Activated effector memory CD4-positive, alpha-beta T cell treated with anti-CD3 and anti-CD28 coated beads, Interleukin-2, amount 50 U/mL, for 16 hours (primary cell): ENCODE data around the gene STX18.
"Not testable (repeated sequence)": the region's sequence is repeated elsewhere in the genome, so short reads cannot be mapped to it uniquely, and the experiment has no call there.

ENCODE experiments used
- DNase-seq: peaks from one replicate; pipeline ENCODE4 v3.0.0-alpha.2; 2020

Gene STX18

DNA sequence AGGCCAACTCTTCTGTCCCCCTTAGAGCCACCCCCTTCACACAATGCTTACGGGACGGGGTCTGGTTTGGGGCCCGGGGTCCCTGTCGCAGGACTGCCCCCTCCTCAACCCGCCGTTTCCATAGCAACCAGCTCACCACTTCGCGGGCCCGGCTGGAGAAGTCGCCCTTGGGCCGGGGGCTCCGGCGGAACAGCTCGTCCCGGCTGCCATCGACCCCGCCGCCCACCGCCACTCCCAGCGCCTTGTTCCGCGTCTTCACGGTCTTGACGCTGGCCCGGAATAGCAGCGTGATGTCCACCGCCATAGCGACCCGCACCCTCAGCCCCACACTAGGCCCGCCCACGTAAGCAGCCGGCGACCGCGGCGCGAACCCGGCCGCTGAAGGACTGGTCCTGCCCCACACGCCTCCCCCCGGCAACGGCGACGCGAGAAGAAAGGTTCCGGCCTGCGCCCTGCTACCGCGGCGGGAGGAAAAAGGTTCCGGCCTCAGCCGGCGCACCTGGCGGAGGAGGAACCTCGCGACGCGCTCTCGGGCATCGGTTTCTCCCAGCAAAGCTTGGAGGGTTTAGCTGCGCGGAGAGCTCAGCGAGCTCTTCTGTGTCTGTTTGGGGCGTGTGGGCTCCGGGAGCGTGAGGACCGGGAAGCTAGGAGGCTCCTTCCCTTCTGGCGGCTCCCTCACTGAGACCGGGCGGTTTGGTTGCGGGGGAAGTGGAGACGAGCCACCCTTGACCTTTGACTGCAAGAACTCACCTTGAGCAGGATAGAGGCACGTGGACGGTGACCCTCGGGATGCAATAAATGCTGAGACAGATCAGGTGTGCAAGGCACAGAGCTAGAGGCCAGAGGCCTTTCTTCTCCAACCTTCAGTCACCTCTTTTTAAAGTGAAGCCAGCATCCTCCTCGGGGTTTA lies at the start of gene STX18:
Gene STX18, minus strand, starts transcription at position 388 of the 910 bp plus-strand sequence. Its CDS starts 84 bp downstream, at position 304.
- peak; percentile 96 for DNase-seq

DNA sequence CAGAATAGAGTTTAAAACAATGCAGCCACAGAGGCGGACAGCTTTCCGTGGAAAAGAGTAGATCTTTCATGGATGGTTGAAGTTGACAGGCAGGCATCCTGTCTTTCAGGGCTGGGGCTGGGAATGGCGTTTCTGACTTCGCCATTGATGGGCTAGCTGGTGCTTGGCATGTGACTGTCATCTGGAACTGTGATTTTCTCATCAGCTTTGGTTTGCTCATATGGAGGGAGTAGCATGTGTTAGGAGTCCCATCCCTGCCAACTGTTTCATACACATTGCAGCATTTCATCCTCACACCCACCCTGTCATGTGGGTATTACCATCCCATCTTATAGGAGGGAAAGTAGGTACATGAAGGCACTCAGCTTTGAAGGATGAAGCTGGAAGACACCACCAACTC lies 49.2 kb upstream of the STX18 start:
- DNase-seq: no peak

DNA sequence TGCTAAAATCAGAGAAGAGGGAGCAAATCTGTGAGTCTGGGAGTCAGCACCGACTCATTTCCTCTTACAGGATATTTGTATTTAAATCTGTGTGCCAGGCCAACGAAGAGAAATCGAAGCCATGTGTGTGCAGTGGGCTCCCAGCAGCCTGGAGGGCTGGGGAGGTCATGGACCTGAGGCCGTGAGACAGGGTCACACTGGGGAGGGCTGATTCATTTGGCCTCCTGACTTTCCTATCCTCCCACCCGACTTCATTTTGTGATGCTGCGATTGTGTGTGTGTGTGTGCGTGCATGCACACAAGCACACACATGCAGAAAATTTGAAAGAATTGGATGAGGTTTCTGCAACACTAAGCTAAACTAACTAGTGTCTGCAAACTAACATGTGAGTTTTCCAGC lies 48.7 kb upstream of the STX18 start:
- no peak for DNase-seq

DNA sequence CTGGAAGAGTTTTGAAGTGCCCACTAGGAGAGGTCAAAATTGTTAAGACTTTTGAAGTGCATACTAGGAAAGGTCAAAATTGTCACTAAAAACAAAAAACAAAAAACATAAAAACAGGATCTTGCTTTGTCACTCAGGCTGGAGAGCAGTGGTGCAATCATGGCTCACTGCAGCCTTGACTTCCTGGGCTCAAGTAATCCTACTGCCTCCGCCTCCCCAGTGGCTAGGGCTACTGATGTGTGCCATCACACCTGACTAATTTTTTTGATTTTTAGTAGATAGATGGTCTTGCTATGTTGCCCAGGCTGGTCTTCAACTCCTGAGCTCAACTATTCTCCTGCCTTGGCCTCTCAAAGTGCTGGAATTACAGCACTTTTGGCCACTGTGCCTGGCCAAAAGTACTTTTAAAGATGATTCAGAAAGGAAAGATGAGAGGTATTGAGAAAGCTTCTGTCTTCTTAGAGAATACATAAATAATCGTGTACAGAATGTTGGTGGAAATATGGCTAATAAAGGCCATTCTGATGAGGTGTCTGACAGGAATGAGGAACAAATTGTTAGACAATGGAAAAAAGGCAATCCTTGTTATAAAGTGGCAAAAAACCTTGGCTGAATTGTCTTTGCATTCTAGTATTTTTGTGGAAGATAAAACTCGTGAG lies 43.3 kb upstream of the STX18 start:
- DNase-seq: no peak

DNA sequence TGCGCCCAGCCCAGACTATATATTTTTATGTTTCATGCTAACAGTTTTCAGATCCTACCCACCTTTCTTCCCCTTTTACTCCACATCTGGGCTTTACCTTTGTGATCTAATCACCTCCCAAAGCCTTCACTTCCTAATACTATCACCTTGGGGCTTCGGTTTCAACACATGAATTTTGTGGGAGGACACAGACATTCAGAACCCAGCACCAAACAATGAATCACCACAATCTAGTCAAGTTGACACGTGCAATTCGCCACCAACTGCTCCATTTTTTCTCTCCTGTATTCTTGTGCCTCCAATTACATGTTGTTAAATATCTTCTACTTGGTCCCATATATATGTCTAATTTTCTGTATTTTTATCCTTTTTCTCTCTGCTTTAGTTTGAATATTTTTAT lies 41.8 kb upstream of the STX18 start:
- no peak for DNase-seq

DNA sequence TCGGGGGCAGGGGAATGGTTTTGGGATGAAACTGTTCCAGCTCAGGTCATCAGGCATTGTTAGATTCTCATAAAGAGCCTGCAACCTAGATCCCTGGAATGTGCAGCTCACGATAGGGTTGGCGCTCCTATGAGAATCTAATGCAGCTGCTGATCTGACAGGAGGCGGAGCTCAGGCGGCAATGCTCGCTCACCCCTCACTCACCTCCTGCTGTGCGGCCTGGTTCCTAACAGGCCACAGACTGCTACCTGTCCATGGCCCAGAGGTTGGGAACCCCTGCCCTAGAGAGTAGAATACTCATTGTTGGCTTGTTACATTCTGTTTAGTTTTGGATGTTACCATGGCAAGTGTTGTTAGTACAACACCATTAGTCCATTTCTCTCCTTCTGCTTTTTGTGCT lies 40.8 kb upstream of the STX18 start:
- DNase-seq: no peak

DNA sequence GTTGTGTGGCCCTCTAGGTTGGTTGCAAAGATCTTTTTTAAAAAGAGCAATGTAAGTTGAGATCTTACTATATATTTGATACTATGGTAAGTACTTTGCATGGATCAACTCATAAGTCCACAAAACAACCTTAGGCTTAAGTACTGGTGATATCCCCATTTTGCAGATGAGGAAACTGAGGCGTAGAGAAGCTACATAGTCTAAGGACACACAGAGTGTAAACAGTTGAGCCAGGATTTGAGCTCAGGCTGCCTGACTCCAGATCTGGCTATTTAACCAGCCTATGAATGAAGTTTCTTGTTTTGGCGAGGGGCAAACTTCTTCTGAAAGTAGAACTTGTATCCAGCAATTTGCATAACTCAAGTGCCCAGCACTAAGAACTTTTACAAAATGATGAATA lies 38.6 kb upstream of the STX18 start:
- DNase-seq: no peak

DNA sequence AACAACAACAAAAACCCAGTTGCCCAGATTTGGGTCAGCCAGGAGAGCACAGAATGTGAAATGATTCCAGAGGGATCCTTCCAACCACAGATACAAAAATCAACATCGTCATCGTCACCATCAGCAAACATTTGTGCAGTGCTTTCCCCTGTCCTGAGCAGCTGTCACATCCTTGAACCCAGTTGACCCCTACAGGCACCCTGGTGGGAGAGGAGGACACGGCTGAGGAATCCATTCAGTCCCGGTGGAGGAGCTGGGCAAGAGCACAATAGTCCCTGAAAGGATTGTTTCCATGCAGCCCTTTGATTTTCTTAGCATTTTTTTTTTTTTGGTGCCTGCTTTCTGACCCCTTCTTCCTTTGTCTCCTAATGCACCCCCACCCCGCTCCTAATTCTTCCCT lies 37.1 kb upstream of the STX18 start:
- DNase-seq: no peak

DNA sequence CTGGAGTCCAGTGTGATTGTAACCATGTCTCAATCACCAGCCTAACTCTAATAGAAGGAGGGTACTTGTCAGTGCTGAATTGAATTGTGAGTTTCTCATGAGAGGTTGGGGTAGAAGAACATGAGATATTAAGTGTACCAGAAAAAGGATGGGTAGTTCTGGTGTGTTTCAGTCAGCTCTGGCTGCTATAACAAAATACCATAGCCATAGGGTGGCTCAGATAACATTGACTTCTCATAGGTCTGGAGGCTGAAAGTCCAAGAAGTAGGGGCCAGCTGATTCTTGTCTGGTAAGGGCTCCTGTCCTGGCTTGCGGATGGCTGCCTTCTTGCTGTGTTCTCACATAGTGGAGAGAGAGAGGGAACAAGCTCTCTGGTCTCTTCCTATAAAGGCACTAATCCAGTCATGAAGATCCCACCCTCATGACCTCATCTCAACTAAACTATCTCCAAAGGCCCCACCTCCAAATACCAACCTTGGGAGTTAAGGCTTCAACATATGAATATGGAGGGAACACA lies 35.6 kb upstream of the STX18 start:
- no peak for DNase-seq

DNA sequence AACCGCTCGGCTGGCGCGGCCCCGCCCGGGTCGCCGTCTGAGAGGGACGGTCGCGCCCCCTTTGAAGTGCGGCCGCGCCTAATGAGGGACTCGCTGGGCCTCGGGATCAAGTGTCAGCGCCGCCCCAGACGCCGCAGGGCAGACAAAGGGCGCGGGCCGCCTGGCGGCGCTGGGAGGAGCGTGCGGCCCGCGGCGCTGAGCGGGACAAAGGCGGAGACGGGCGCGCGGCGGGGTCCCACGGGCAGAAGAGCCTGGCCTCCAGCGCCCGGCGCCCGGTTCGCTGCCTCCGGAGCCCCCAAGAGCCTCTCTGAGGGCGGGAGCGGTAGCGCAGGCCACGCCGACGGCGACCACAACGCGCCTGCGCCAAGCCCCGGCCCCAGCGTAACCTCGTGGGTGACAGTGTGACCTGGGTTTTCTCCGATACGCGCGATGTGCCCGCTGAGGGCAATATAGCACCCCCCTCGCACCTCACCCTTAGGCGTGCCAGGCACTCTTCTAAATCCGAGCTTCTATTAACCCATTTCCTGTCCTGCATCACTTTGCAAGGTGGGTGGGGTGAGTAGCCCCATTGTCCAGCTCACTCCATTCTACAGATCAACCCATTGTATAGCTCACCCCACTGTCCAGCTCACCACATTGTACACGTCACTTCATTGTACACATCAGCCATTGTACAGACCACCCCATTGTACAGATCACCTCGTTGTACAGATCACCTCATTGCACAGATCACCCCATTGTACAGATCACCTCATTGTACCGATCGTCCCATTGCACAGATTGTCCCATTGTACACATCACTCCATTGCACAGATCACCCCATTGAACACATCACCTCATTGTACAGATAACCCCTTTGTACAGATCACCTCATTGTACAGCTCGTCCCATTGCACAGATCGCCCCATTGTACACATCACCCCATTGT lies 33.7 kb upstream of the STX18 start:
- DNase-seq: peak; percentile 88

DNA sequence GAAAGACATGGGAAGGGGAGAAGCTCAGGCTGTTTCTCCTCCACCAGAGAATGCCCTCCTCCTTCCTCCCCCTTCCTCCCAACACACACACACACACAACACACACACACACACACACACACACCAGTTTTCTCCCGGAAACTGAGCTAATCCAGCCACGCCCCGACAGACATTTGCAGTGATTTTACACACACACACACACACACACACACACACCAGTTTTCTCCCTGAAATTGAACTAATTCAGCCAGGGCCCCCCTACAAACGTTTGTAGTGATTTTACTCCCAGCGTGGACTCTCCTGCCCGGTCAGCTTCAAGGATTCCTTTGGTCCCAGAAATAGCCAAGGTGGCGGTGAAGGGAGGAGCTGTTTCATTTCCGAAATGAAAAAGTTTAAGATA lies 32.9 kb upstream of the STX18 start:
- no peak for DNase-seq

DNA sequence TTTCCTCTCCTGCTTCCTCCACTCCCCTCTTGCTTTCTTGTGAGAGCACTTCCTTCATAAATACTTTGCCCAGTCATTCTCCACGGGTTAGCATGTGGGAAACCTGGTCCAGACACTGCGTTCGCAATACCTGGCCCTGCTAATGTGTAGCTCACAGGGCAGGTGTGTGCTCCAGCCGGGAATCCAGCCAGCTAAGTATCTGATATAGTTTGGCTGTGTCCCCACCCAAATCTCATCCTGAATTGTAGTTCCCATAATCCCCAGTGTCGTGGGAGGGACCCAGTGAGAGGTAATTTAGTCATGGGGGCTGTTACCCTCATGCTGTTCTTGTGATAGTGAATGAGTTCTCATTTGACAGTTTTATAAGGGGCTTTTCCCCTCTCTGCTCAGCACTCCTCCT lies 32.2 kb upstream of the STX18 start:
- DNase-seq: no peak

DNA sequence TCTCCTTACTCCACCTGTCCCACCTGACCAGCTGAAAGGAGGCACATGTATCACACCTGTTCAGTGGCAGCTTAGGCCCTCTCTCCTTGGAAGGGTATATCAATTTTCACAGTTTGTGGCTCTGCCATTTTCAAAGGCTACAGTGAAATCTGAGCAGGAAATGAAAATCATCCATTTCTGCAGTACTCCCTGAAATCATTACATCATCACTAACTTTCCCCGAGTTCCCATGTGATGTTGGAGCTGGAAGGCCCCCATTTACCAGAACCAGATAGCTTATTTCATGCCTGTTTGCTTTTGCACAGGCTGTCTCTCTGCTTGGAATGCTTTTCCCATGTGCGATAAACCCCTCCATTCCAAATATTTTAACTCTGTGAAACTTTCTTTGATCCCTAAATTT lies 31.0 kb upstream of the STX18 start:
- DNase-seq: no peak

DNA sequence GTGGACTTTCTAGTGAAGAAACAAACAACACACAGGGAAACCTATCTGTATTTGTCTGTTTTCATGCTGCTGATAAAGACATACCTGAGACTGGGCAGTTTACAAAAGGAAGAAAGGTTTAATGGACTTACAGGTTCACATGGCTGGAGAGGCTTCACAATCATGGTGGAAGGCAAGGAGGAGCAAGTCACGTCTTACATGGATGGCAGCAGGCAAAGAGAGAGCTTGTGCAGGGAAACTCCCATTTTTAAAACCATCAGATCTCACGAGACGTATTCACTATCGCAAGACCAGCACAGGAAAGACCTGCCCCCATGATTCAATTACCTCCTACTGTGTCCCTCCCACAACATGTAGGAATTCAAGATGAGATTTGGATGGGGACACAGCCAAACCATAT lies 28.0 kb upstream of the STX18 start:
- DNase-seq: not testable (repeated sequence)

DNA sequence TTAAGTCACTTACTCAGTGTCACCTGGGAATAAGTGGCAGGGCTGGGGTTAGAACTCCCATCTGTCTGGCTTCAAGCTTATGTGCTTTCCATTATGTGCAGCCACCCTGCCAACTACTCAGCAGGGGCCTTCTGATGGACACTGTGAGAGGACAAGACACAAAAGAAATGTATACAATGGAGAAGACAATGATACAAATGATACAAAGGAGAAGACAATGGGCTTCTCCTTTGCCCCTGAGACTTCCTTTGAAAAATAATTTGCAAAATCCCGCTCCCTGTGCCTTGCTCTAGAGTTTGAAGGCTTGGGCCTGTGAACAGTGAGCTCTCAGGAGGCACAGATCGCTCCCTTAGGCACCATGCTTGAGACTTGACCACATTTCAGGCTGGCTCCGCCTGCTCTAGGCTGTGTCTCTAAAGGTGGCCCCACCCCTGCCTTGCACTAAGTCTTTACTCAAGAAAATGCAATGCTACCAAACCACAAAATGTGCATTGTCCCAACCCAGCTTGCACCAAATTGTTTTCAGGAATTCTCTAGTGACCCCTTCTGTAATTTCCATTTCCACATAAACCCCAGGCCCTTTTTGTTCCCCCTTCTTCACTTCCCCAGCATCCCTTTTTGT lies 27.1 kb upstream of the STX18 start:
- DNase-seq: no peak

DNA sequence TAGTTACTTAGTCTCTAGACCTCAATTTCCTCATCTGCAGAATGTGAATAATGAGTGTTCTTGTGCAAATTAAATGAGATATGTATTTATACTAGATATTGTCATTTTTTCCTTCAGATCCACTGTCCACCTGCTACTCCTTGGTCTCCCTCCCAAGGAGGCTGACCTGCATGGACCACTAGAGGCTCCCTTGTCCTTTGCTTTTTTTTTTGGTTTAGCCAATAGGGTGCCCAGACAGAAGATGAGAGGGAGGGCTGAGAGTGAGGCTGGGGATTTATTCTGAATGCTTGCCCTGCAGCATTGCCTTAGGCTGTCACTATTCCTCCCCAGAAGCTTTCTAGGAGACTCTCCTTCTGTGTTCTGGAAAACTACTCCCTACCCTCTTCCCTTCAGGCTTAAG lies 24.5 kb upstream of the STX18 start:
- not testable (repeated sequence) for DNase-seq

DNA sequence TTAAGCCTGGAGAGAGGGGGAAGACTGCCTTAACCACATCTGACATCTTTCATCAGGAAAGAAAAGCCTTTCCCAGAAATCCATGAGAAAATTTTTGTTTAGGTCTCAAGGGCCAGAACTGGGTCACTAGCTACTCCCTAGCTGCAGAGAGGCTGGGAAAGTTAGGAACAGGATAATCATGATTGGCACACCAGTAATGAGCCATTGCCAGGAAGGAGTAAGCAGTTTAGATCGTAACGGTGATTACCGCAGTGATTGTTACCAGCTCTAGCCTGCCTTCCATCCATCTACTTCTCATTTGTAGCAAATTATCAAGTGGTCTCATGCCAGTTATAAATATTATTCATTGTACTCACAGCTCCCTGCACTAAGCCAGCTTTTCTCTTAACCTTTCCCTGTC lies 22.7 kb upstream of the STX18 start:
- no peak for DNase-seq

DNA sequence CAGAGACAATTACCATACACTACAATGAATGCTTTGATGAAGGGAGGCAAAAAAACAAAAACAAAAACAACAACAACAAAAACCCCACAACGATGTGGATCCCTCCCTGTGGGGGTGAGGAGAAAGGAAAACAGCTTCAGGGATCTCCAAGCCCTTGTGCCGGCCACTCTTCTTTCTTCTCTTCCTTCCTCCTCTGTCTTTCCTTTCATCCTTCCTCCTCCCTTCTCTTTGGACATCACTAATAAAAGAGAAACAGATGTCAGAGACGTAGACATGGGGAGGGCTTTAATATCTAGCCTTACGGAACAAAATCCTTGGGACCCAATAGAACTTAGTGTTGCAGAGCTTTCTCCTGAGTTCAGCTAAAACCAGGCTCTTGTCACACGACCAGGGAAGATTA lies 18.8 kb upstream of the STX18 start:
- no peak for DNase-seq

DNA sequence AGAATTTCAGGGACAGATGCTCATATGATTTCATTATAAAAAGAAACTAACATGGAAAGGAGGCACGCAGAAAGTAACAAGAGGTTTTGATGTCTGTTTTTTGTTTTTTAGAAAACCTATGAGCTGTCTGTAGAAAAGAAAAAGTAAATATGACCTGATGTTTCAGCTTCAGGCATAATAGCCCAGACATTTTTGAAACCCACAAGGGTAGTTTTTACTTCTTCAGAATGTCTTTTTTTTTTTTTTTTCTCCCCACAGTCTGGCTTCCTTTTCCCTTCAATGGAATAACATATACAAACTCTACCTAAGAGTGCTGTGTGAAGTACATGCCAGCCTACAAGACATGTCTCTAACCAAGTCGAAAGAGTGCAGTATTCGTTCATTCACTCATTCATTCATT lies 18.3 kb upstream of the STX18 start:
- no peak for DNase-seq

DNA sequence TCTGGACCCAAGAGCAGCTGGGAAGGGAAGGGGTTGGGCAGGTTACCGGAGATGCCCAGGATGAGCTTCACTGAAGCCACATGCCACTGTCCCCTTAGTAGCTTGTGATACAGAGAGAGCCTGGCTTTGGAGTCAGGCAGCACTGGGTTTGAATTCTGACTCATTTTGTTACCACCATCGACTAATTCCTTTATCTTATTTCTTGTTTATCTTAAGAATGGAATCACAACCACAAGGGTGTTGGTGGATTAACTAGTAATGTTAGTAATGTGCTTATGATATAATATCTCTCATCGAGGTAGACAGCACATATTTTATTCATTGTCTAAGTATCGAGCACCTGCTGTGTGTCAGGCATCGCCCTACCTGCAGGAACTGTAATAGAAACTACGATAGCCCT lies 17.7 kb upstream of the STX18 start:
- no peak for DNase-seq

DNA sequence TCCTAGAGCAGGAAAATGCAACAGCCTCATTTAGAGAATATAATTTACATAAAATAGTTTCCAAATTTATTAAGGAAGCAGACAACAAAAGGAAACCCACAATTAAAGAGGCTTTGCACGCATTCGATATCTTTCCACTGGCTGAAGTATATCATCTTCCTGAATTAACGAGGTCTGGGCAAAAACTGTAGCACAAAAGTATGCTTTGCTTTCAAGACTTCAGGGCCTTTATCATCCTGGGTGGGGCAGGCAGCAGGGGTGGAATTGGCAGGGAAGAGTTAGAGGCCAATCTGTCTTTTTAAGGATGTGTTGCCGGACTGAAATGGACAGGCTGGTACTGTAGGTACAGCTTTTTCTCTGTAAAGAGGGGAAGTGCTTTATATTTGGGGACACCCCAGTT lies 17.0 kb upstream of the STX18 start:
- no peak for DNase-seq

DNA sequence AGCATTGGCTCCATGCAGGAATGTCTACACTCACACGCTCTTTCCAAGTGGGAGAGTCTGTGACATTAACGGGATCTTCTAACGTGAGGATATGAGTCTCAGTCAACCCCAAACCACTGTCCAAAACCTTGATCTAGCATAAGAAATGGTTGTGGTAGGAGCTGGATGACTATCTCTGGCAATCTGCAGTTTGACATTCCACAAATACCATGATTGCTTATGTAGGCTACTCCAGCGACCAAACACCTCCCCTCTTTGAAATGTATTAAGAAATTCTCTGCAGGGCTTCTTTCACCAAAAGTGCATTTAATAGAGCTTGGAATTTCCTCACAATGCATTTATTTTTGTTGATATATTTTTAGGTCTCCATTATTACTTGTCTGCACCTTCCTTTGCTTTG lies 14.1 kb upstream of the STX18 start:
- DNase-seq: no peak

DNA sequence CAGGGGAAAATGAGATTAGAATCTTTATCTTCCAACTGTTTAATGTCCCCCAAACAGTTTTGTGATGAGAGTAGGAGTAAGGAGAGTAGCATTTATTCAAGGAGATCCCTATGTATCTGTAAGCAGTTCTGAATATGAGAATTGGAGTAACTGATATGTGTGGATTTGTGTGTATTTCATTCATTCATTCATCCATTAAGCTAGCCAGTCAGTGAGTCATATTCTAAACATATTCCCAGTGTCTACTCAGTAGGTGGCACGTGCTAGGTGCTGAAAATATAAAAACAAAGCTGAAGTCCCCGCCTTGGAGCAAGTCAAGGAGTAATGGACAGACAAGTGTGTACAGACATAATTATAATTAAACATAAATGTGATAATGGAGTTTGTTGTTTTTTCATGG lies 12.4 kb upstream of the STX18 start:
- no peak for DNase-seq
